ENCODE data around the gene CCNQ.

DNA sequence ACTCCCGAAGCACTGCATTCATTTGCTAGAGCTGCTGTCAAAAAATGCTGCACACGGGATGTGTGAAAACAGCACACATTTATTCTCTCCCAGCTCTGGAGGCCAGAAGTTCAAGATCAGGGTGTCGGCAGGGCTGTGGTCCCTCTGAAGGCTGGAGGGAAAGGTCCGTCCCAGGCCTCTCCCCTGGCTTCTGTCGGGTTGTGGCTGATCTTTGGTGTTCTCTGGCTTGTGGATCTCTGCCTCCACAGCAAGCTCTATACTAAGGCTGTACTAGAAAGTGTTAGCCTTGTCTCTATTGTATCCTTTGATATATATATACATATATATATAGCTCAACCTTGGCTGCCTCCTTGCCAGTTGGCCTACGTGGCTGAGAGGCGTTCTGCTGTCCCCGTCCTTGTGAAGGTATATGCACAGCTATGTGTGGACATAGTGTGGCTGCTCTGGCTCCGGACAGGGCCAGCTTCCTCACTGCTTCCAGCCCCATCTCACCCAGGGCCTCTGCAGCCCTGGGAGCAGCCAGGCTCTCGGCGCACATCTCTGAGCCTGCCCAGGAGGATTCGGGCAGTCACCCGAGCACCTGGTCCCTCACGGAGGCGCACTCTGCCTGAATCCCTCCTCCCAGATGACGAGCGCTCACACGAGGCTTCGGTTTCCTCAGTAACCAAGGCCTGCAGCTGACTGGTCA lies 33.1 kb upstream of the CCNQ start:
- TF ChIP-seq, protein P1, sequence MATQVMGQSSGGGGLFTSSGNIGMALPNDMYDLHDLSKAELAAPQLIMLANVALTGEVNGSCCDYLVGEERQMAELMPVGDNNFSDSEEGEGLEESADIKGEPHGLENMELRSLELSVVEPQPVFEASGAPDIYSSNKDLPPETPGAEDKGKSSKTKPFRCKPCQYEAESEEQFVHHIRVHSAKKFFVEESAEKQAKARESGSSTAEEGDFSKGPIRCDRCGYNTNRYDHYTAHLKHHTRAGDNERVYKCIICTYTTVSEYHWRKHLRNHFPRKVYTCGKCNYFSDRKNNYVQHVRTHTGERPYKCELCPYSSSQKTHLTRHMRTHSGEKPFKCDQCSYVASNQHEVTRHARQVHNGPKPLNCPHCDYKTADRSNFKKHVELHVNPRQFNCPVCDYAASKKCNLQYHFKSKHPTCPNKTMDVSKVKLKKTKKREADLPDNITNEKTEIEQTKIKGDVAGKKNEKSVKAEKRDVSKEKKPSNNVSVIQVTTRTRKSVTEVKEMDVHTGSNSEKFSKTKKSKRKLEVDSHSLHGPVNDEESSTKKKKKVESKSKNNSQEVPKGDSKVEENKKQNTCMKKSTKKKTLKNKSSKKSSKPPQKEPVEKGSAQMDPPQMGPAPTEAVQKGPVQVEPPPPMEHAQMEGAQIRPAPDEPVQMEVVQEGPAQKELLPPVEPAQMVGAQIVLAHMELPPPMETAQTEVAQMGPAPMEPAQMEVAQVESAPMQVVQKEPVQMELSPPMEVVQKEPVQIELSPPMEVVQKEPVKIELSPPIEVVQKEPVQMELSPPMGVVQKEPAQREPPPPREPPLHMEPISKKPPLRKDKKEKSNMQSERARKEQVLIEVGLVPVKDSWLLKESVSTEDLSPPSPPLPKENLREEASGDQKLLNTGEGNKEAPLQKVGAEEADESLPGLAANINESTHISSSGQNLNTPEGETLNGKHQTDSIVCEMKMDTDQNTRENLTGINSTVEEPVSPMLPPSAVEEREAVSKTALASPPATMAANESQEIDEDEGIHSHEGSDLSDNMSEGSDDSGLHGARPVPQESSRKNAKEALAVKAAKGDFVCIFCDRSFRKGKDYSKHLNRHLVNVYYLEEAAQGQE (IDR thresholded peaks at IDR 0.05; ENCODE audit: low read depth), result no peak
- no peak for TF ChIP-seq ZBTB7A (IDR thresholded peaks at IDR 0.05; ENCODE audit: low read depth)
- TF ChIP-seq EP300 (IDR thresholded peaks at IDR 0.05; ENCODE audit: borderline replicate concordance), result no peak
- TF ChIP-seq TAF1 (IDR thresholded peaks at IDR 0.05; ENCODE audit: low read depth), result no peak
- no peak for TF ChIP-seq CEBPB (IDR thresholded peaks at IDR 0.05)
- TF ChIP-seq, protein P2, sequence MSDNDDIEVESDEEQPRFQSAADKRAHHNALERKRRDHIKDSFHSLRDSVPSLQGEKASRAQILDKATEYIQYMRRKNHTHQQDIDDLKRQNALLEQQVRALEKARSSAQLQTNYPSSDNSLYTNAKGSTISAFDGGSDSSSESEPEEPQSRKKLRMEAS (IDR thresholded peaks at IDR 0.05), result no peak
- TF ChIP-seq FOXM1 (IDR thresholded peaks at IDR 0.05; ENCODE audit: borderline replicate concordance, low read depth), result no peak
- no peak for TF ChIP-seq TEAD4 (IDR thresholded peaks at IDR 0.05)
- no peak for TF ChIP-seq EGR1 (IDR thresholded peaks at IDR 0.05)
- TF ChIP-seq, protein P3, sequence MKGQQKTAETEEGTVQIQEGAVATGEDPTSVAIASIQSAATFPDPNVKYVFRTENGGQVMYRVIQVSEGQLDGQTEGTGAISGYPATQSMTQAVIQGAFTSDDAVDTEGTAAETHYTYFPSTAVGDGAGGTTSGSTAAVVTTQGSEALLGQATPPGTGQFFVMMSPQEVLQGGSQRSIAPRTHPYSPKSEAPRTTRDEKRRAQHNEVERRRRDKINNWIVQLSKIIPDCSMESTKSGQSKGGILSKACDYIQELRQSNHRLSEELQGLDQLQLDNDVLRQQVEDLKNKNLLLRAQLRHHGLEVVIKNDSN (IDR thresholded peaks at IDR 0.05), result no peak
- no peak for TF ChIP-seq TCF12 (IDR thresholded peaks at IDR 0.05; ENCODE audit: low read depth)
- no peak for TF ChIP-seq RAD21 (IDR thresholded peaks at IDR 0.05; ENCODE audit: low read depth)

Measured in Ishikawa (cell line).